Activated T-helper 1 cell treated with anti-CD3 and anti-CD28 coated beads, Interleukin-2, amount 50 U/mL, for 16 hours (primary cell): ENCODE results near the gene KDM4E.
"Not testable (repeated sequence)": the region's sequence is repeated elsewhere in the genome, so short reads cannot be mapped to it uniquely, and the experiment has no call there.

Source experiments
- DNase-seq, 2 donors: peaks; one replicate each; pipeline ENCODE4 v3.0.0-alpha.2; 2020; ENCODE audit warnings: low read depth in 1 of 2, low spot score in 1 of 2

Gene KDM4E

DNA sequence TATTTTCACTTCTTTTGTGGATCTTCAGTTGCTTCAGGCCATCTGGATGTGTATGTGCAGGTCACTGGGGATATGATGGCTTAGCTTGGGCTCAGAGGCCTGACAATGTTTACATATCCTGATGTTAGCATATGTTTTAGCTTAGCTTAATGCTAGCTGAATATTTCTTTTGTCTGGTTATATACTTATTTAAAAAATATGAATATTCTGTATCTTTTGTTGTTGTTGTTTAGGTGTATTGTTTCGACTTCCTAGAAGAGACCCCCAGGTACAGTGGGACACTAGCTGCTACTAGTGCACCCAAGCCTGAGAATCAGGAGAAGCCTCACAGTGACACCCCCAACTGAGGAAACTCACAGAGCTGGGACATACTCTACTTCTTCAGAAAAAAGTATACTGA lies at the start of gene KDM4E:
KDM4E (plus strand) TSS at position 301 of the 400 bp plus-strand sequence. CDS start 300 bp downstream, outside the sequence.
- no peak for DNase-seq

DNA sequence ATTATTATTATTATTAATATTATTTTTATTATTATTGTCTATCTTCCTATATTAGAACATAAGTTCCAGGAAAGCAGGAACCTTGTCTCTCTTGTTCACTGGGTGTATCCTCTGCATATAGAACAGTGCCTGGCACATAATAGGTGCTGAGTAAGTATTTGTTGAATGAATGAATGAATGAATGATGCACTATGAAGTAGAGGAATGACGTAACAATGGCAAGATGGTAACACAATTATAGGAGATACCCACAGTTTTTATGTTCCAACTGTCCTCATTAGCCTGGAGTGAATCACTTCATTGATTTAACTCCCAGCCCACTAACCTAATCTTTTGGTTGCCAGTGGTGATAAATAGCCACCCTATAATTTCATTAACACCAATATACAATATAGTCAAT lies 49.5 kb upstream of the KDM4E start:
- DNase-seq = no peak

DNA sequence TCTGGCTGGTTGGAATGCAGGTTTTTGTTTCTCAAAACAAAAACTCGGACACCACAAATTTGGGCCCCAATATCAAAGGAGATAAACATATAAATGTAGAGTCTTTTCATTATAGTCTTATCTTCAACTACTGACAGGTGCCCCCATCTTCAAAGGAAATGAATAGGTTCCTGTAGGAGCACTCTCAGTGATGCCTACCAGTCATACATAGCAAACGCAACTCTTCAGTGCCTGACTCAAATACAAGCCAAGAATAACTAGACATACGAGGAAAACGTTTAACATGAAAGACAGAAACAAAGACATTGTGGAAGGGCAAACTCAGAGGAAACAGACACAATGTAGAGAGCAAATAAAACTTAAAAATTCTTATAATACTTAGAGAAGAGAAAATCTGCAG lies 37.7 kb upstream of the KDM4E start:
- no peak for DNase-seq

DNA sequence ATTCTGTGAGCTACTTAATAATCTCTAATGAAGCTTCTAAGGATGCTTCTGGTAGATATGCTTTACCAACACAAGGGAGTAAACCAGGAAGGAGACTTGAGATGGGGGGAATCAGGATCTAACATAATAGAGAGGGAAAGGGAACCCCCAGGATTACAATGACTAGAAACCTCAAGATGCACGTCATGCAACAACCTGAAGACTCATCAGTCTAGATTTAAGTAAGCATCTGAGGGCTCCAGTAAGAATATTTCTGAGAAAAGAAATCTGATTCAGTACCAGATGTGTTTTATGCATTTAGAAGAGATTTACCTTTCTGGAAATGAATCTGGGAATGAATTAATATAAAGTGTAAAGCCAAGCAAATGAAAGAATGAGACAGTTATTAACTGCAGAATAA lies 36.3 kb upstream of the KDM4E start:
- no peak for DNase-seq

DNA sequence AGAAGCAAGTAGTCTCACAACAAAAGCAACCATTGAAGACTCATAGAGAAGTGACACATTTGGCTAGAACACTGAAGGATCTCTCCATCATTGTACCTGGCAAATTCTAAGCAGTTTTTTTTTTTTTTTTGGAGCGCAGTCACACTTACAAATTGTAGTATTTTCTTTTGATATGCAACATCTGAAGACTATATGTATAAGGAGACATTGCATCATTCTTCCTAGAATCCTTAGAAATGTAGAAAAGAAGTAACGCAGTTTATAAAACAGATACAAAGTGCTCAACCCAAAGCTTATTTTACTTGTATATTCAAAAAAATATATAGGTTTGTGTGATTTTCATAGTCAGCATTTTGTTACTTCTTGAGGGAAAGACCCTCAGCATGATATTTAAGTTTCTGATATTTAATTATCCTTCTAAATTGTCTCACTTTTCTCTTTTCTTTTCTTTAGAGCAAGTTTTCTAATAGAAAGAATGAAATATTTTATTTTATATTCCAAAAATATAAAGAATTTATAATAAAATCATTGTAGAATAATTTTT lies 31.6 kb upstream of the KDM4E start:
- DNase-seq = no peak

DNA sequence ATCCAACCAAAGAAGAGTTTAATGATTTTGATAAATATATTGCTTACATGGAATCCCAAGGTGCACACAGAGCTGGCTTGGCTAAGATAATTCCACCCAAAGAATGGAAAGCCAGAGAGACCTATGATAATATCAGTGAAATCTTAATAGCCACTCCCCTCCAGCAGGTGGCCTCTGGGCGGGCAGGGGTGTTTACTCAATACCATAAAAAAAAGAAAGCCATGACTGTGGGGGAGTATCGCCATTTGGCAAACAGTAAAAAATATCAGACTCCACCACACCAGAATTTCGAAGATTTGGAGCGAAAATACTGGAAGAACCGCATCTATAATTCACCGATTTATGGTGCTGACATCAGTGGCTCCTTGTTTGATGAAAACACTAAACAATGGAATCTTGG lies 27.6 kb upstream of the KDM4E start:
- DNase-seq = no peak

DNA sequence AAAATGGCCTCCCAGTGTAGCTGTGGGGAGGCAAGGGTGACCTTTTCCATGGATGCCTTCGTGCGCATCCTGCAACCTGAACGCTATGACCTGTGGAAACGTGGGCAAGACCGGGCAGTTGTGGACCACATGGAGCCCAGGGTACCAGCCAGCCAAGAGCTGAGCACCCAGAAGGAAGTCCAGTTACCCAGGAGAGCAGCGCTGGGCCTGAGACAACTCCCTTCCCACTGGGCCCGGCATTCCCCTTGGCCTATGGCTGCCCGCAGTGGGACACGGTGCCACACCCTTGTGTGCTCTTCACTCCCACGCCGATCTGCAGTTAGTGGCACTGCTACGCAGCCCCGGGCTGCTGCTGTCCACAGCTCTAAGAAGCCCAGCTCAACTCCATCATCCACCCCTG lies 26.8 kb upstream of the KDM4E start:
- no peak for DNase-seq

DNA sequence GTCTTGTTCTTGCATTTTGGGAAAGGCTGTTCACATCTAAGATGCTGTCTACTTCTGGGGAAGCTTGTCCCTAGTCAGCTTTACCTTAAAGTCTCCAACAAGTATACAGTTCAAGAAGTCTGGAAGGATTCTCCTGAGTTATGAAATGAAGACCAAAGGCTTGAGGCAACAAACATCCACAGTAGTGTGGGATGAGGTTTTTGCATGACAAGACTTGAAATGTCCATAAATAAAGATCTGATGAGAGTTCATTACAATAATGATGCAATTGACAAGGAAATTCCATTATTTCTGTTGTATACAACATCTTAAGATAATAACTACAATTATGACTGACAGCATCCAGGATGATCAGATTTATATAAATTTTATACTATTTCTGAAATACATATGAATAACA lies 21.3 kb upstream of the KDM4E start:
- DNase-seq = no peak

DNA sequence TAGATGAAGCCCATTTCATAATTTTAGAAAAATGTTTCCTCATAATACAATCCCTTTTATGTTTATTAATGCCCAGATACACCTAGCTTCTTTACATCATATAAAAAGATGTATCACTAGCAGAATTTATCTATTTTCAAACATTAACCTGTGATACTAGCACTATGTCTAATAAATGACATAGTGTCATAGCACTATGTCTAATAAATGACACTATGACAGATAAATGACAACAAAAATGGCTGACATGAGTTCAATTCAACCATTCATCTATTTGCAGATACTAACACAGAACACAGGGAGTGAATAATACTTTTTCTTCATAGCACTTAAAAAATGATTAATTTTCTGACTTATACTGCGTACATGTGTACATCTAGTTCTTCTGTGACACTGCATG lies 19.4 kb upstream of the KDM4E start:
- no peak for DNase-seq

DNA sequence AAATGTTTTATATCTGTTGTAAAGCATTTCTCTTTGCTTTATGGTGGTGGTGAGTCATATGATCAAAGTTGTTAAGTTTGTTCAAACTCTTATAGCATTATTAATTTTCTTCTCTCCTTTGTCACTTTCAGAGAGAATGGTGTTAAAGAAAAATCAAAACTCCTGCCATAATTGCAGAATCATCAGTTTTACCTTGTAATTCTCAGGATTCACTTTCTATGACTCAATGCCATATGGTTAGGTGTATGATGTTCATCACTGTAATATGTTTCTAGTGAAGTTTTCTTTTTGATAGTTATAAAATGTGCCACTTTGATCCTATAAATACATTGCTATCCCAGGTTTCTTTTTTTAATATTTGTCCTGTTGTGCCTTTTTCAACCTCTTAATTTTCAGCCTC lies 13.7 kb upstream of the KDM4E start:
- no peak for DNase-seq

DNA sequence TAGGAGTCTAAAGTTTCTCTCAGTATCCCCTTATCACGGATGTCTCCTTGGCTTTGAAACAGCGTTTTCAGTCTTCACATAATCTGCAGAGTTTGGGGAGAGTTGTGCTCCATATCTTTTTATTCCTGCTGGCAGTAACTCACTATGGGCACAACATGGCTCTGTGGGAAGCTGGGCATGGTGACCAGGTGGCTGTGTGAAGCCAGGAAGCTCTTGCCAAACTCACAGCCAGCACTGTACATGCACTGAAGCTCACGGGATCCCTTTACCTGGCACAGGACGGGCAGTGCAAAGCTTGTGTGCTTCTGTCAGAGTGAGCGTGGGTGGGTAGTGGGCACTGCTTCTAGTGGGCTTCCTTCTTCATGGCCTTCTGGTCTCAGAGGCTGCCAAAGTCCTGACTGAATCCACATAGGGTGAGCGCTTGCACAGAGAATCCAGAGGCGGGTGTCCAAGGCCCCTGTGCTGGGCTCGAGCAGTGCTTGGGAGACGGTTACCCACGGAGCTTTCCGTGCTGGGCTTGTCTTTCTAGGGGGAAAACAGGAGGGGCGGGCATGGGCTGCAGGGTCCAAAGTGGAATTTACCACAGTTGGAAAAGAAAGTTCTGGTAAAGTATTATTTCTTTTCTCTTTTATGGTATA lies 10.8 kb upstream of the KDM4E start:
- no peak for DNase-seq

DNA sequence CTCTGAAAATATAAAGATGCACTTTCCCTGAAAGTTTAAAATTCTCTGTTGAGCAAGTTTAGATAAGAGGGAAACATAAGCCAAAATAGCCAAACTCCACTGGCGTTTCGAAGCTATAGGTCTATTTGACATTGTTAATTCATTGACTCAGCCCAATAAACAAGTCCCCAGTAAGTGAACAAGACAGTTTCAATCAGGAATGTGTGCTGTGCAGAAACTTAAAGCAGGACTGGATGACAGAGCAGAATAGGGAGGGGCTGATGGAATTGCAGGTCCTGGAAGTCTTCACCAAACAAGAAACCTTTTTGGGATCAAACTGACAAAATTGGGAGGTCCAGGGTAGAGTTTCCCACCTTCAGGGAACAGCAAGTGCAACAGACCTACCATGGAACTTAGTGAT lies 8.9 kb upstream of the KDM4E start:
- no peak for DNase-seq

DNA sequence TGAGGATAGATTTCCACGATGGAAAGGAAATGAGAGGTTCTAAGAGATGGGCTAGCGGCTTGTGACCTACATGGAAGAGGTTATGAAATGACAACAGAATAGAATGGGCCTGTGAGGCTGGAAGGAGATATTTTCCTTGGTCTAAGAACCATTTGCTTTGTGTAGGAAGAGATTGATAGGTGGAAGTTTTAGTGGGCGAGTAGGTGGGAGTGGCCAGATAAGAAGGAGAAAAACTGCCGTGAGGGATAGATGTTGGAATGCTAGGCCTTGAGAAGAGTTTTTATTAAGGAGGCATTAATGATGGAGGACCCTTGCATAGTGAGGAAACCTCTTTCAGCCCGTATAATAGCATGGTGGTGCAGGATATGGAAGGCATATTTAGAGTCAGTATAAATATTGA lies 3.6 kb upstream of the KDM4E start:
- DNase-seq = not testable (repeated sequence)

DNA sequence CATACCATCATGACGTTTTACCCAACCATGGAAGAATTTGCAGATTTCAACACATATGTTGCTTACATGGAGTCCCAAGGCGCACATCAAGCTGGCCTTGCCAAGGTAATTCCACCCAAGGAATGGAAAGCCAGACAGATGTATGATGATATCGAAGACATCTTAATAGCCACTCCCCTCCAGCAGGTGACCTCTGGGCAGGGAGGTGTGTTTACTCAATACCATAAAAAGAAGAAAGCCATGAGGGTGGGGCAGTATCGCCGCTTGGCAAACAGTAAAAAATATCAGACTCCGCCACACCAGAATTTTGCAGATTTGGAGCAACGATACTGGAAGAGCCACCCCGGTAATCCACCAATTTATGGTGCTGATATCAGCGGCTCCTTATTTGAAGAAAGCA lies 536 bp downstream of the KDM4E start:
- DNase-seq = not testable (repeated sequence)

DNA sequence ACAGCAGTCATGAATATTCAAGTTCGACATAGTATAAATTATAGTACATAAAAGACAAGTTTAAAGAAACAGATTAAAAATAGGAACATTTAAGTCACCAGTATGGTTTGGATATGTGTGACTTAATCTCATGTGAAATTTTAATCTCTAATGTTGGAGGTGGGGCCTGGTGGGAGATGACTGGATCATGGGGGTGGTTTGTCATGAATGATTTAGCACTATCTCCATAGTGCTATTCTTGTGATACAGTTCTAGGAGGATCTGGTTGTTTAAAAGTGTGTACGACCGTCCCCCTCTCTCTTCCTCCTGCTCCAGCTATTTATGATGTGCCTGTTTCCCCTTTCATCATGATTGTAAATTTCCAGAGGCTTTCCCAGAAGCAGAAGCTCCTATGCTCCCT lies 3.3 kb downstream of the KDM4E start:
- no peak for DNase-seq

DNA sequence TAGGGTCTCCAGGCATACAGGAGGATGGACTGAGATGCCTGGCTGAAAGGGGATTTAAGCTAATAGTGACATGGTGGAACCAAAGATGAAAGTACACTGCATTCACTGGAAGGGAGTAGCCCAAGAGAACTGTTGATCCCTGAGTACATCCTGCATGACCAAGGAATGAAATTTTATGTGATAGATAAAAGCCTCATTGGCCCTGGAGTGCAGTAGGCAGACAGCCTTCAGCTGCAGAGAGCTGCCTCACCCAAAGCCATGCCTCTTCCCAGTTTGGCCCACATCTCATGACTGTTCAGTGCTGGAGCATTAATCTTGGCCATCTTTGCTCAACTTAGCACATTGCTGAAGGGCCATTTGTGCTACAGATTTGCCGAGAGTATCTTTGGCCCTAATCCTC lies 8.0 kb downstream of the KDM4E start:
- DNase-seq = no peak

DNA sequence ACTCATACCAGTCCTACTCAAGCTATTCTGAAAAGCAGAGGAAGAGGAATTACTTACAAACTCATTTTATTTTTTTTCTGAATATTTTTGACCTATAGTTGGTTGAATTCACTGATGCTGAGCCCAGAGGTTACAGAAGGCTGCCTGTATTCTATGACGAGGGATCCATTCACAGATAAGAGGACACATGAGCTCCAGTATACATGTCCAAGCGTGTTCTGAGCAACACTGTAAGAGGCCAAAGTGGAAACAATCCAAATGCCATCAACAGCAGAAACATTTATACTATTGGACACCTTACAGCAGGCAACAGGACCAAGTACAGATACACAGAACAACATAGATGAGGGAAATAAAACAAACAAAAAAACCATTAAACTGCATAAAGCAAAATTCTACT lies 10.3 kb downstream of the KDM4E start:
- no peak for DNase-seq

DNA sequence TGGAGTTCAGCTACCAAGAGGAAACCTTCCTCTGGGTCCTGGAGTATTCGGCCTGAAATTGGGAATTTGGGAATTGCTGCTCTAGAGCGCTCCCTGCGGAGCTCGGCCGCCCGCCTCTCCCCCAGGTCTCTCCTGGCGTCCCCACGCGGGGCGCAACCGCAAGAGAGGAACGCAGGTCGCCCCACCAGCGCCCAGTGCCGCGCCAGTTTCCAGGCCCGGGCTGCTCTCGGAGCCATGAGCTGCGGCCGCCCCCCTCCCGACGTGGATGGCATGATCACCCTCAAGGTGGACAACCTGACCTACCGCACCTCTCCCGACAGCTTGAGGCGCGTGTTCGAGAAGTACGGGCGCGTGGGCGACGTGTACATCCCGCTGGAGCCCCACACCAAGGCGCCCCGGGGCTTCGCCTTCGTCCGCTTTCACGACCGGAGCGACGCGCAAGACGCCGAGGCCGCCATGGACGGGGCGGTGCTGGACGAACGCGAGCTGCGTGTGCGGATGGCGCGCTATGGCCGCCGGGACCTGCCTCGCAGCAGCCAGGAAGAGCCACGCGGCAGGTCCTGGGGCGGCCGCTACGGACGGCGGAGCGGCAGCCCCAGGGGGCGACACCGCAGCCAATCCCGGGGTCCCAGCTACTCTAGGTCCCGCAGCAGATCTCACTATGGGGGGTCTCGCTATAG lies 12.4 kb downstream of the KDM4E start:
- DNase-seq = not testable (repeated sequence)

DNA sequence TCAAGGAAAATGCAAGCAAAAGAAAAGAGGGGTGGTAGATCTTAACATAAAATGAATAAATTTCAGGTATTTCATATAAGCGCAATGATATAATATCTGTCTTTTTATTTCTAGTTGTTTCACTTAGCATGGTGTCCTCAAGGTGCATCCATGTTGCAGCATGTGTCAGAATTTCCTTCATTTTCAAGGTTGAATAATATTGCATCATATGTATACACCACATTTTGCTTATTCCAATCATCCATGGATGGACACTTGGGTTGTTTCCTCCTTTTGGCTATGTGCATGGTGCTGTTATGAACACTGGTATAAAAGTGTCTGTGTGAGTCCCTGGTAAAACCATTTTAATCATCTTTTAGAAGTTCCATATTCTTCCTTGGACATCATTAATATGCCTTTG lies 17.2 kb downstream of the KDM4E start:
- DNase-seq = no peak

DNA sequence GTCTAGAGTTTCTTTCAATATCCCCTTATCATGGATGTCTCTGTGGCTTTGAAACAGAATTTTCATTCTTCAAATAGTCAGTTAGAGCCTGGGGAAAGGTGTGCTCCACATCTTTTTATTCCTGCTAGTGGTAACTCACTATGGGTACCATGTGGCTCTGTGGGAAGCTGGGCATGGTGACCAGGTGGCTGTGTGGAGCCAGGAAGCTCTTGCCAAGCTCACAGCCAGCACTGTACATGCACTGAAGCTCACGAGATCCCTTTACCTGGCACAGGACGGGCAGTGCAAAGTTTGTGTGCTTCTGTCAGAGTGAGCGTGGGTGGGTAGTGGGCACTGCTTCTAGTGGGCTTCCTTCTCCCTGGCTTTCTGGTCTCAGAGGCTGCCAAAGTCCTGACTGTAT lies 17.8 kb downstream of the KDM4E start:
- no peak for DNase-seq

DNA sequence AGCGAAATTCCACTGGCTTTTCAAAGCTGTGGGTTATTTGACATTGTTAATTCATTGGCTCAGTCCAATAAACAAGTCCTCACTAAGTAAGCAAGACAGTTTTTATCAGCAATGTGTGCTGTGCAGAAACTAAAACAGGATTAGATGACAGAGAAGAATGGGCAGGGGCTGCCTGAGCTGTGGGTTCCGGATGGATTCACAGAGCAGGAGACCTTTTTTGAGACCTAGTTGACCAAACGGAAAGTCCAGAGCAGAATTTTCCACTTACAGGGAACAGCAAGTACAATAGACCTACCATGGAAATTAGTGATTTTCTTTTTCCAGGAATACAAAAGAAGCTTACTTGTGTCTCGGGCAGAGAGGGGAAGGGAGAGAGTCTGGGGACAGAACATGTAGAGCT lies 19.0 kb downstream of the KDM4E start:
- no peak for DNase-seq

DNA sequence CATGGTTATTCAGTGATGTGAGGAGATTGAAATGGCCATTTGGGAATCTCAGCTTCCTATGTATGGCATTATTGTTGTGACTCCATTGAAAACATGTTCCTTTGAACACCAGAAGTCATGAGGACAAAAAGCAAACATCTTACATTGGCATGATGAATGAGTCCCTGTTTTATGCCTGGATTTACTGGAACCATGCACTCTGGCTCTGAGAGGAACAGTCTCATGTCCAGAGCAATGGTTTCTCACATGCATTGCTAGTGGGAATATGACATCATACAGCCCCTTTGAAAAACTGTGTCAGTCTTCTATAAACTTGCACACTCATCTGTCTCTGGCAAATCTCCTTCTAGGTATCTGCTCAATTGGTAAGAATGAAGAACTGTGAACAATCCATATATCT lies 20.8 kb downstream of the KDM4E start:
- DNase-seq = no peak

DNA sequence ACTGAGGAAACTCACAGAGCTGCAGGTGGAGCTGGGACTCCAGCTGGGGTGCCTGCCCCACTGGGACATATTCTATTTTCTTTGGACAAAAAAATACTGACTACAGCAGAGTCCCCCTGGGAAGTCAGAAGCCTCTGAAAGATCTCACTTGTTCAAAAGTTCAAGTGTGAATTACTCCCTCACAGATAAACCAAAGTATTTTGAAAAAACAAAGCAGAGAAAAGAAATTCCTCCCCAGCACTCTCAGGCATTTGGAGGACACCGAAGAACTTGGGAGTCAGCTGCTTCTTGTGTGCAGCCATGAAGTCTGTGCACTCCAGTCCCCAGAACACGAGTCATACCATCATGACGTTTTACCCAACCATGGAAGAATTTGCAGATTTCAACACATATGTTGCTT lies 24.1 kb downstream of the KDM4E start, which contains the start of gene KDM4F:
KDM4F (plus strand) TSS at position 301 of the 400 bp plus-strand sequence.
- not testable (repeated sequence) for DNase-seq
